ENCODE data around the gene KRT79.

The KRT79 gene

DNA sequence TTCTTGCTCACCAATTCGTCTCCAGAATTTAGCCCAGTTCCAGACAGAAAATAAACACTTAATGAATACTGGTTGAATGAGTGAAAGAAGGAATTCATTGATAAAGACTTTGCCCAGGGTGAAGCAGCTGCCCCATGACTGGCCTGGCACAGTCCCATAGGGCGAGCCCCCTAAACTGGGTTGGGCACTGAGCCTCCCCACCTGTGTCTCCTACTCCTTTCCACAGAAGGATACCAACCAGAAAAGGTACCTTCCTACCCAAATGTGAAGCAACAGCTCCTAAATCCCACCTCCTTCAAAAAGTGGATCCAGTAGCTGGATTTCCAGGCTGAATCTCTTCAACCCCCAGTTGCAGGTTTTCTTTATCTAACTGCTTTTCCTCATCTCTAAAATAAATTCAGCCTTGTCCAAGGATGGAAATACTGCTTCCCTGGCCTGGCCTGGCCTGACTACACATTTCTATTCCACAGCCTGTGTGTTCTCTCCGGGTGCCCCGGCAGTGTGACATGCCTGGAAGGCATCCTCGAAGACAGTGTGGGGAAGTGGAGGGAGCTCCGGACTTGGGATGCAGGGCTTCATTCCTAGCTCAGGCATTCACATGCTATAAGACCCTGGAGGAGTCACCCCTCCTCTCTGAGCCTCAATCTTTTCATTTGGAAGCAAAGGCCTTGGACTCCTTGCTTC lies 45.8 kb downstream of the KRT79 start:
- DNase-seq, result no peak

DNA sequence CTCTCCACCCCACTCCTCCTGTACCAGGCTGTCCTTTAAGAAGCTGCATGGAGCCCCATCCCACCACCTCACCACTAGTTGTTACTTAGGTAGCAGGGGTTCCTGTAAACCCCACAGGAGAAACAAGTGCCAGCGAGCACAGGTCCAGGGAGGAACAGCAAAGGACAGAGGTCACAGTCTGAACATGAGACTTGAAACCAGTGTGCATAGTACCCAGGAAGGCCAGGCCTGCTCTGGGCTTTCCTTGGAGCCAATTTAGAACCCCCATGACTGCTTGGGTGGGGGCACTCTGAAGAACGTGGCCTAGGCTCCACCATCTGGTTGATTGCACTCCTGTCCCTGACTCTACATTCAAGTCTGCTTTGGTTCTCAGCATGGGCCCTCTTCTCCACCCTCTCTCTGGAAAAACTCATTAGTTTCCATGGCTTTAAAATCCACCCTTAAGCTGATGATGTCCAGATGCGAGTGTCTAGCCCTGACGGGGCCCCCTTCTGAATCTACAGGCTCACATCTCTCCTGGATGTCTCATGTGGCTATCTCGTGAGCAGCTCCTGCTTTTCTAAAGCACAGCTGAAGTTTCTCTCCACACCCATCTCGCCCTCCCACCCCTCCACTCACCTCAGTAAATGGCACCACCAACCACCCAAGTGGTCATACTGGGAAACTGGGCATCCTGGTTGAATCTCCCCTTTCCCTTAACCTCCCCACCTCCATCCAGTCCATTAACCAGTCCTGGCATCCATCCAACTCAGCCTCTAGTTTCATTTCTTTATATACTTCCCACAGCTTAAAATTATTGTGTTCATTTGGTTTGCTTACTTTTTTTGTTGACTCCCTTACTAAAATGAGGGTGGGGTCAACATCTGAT lies 46.6 kb downstream of the KRT79 start:
- no peak for DNase-seq

DNA sequence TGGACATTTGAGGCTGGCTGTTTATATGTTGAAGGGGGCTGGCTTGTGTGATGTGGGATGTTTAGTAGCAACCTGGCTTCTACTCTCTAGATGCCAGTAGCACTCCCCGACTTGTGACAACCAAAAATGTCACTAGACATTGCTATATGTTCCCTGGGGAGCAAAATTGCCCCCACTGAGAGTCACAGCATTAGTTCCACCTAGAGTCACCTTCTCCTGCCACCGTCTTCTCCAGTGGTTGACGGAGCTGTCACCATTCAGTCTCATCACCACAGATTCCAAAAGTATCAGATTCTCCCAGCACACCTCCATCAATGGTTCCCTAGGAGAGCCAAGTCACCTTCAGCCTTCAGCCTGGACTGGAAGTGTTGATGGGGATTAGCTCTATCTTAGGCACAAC lies 49.2 kb downstream of the KRT79 start:
- DNase-seq, result no peak

DNA sequence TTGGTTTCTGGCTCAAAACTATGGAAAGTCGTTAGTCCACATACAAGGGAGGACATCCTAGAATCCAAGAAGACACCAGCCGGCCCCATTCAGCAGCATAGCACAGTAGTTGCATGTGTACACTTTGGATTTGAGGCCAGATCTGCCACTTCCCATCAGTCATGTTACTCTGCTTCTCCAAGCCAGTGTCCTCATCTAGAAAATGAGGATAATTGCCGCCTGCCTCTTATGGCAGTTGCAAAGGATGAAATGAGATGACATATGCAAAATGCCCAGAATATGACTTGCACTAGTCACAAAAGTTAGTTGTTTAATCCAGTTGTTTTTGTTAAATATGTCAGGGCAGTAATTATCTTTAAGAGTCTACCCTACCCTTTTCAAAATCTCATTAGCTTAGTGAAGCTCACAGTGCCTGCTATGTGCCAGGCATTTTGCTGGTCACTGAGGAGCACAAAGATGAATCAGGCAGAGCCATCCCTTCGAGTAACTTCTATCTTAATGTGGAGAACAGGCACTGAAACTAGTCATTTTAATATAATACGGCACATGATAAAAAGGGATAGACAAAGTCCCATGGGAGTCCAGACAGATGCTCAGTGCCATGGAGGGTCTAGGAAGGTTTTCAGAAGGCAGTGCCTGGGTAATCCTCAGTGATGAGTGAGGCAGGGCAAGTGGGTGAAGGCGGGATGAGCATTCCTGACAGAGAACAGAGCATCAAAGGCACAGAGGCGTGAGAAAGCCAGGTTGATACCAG lies 50.4 kb downstream of the KRT79 start:
- no peak for DNase-seq

- DNase-seq, result no peak
Measured at GRCh38 chr12:52782502-52782901, 51.6 kb downstream of the KRT79 start.

GRCh38 chr12:52781399-52782082 lies 52.6 kb downstream of the KRT79 start:
- DNase-seq, result no peak

DNA sequence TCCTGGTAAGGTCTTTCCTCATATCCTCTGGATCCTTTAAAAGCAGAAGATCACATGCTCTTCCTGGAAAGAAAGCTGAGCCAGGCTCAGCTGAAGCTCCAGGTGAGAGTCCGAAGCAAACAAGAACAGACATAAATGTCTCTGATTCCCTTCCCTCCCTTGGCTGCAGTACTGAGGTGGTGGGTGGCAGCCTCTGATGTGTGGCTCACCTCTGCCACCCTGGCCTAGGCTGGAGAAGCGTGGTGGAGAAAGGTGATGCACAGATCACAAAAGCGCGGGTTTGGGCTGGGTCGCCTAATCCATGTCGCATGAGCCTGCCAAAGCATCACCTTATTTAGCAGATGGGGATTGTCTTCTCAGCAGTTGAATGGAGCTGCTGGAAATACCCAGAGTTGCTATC lies 54.2 kb downstream of the KRT79 start:
- DNase-seq, result no peak

DNA sequence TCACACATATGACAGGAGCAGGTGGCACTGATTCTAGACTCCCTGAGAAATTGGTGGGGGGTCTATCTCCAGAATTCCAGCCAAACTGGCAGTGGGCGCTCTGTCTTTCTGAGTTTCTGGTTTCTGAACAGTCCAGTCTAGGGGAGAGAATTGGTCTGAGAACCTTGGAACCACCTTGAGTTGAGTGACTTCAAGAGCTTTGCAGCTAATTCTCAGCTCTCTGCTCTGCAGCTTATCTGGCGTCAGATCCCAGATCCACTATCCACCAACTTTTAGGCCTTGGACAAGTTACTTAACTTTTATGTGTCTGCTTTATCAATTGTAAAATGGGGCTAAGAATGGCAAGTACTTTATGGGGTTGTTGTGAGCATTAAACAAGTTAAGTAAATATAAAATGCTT lies 55.3 kb downstream of the KRT79 start:
- no peak for DNase-seq

DNA sequence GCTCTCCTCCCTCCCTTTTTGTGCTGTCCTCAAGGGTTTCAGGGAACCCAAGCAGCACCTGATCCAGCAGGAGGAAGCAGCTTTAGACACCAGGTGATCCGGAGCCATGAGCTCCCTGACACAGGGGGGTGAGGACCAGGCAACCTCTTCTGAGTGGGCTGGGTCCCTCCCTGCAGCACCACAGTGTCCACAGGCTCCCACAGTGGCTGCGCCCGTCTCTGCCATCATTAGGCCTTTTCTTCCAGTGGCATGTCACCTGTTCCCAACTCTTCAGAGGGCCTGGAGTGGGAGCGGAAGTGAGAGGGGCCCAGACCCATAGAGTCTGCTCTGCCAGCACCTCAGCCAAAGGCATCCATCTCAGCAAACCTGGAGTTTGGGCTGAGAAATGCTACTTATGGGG lies 56.5 kb downstream of the KRT79 start:
- no peak for DNase-seq

- DNase-seq, result no peak
Measured at GRCh38 chr12:52776913-52777395, 57.2 kb downstream of the KRT79 start, which contains the start of gene KRT76. Gene KRT76, minus strand, starts transcription at chr12:52777345. Its CDS starts 54 bp downstream, at chr12:52777291.

- DNase-seq, result no peak
Measured at GRCh38 chr12:52776435-52776834, 57.7 kb downstream of the KRT79 start.

- DNase-seq, result no peak
Measured at GRCh38 chr12:52774629-52775250, 59.4 kb downstream of the KRT79 start.

DNA sequence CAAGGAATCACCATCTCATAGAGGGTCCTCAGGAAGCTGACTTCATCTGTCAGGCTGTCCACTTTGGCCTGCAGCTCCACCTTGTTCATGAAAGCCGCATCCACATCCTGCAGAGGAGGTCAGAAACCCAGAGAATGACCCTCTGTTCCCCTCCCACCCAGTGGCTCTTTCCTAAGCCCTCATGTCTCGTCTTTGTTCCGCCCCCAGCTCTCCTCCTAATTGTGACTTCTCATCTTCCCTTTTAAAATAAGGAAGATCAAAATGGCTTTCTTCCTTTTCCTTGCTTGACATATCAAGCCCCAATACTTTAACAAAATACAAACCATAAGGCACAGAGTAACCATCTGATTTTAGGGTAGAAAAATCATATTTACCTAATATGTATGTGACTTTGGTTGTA lies 61.3 kb downstream of the KRT79 start:
- no peak for DNase-seq

GRCh38 chr12:52772188-52772587 lies 61.9 kb downstream of the KRT79 start:
- DNase-seq, result no peak

GRCh38 chr12:52771505-52771904 lies 62.6 kb downstream of the KRT79 start:
- DNase-seq, result no peak
